Fibroblast of gingiva (primary cell): ENCODE results near the gene NLGN1.

ENCODE experiments used
- DNase-seq: peaks from one replicate; pipeline ENCODE4 v3.0.0-alpha.2; 2011; ENCODE audit warnings: low read depth

Gene NLGN1

DNA sequence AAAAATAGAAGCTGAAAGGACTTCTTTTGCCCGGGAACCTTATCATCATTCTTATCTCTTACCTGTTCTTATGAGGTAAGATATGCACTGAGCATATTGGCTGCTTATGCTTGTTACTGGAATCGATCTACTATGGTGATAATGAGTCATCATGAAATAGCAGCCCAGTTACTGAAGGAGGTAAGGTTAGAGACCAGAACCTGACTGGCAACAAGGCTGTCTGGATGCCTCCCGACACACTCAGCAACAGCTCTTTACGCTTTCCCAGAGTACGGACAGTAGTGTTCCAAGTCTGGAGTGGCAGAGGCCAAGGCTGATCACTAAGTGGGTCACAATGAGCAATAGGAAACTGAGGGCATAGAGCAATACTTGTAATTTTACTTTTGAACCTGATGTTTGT is 314.1 kb downstream of the NLGN1 start:
- no peak for DNase-seq

DNA sequence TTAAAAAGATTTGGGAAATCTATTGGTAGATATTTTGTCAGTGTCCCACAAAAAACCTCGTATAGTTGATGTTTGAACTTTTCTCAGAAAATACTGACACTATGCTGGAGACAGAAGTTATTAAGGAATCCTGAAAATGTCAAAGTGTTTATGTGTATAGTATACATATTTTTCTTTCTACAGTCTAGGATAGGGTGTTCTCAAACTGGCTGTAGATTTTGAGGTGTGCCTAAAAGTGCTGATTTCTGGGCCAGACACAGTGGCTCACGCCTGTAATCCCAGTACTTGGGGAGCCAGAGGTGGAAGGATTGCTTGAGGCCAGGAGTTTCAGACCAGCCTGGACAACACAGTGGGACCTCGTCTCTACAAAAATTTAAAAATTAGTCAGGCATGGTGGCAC is 322.0 kb downstream of the NLGN1 start:
- DNase-seq = no peak

DNA sequence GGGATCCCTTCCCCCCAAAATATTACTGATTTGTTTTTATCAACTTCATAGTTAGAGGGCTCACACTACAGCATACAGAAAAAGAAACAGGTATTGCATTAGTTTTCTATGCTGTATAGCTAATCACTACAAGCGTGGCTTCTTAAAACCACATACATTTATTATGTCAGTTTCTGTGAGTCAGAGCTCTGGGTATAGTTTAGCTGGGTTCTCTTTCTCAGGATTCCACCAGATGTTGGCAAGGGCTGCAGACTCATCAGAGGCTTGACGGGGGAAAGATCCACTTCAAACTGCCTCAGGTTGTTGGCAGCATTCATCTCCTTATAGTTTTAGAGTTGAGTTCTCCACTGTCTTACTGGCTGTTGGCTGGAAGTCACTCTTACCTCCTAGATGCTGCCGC is 328.0 kb downstream of the NLGN1 start:
- no peak for DNase-seq

DNA sequence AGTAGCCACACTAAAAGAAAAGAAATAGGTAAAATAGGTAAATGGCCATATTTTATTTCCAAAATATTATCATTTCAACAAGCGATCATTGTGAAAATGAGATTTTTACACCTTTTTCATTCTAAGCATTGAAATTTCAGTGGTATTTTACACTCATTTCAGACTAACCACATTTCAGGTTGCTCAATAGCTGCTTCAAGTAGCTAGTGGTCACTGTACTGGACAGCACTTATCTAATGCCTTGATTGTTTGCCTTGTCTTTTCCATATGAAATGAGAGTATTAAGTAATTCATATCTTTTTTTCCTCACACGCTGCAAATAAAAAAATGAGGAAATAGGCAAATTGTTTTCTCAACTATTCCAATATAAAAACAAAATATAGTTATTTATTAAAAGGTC is 332.8 kb downstream of the NLGN1 start:
- DNase-seq = no peak

DNA sequence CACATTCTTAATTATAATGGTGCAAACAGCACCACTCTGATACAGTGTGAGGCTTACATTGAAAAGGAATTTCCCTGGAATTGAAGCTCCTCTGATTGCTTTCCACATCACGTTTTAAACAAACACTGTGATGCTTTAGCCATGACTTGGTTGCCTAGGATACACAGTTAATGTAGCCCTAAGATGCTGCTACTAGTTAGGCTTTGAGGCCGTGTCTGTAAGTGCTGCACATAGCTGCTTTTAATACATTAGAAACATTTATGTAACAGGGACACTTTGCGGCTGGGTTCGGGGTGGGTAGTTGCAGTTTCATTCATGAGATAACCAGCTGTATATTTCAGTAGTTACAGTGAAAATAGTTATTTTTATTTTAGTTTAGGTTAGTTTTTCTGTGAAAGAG is 334.7 kb downstream of the NLGN1 start:
- DNase-seq = peak; percentile 13

DNA sequence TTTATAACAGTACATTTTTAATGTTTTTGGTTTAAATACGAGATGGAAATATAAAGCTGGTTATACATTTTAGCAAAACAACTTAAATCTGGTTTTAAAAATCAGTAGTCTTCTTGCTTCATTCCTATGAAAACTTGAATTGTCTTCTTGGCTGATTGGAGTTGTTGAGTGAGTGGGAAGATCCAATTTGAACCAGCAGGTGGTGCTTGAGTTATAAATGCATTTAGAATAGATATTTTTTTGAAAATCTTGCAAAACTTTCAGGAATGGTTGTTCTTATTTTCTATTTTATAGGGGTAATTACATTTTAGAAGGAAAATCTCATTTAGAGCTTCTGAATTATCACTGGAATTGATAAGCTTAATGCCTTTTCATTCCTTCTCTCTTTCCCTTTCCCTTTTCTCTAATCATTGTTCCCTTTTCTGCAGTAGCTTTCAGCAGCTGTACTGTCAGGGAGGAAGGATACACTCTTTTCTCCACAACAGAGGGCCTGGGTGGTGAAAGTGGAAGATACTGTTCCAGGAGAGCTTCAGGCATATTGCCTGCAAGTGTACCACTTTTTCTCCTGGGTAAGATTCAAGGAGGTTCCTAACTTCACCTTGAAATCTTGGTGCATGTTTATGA is 335.6 kb downstream of the NLGN1 start:
- peak; percentile 48 for DNase-seq

DNA sequence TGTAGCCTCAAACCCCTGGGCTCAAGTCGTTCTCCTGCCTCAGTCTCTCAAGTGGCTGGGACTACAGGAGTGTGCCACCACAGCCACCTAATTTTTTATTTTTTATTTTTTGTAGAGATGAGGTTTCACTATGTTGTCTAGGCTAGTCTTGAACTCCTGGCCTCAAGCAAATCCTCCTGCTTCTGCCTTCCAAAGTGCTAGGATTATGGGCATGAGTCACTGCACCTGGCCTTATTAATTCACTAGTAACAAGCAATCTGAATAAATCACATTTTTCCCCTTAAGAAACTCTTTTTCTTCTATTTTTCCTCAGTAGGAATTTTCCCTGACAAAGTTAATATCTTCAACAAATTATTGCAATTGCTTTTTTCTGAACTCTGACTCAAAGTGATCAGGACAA is 336.9 kb downstream of the NLGN1 start:
- no peak for DNase-seq

DNA sequence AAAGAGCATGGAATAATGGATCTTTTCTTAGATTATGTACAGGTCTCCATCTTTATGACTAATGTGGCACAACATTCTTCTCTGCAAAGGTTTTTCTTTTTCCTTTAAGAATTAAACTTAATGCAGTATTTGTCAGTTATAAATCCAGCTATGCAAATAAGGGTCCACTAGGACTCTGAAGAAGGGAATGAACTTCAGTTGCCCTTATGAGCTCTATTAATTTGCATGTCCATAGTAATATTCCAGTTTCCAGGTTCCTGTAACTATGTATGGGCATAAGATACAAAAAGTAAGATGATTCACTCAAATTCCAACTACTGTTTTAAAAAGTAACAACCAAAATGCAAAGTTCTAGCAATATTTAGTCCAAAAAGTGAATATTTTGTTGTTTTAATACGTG is 337.4 kb downstream of the NLGN1 start:
- no peak for DNase-seq

DNA sequence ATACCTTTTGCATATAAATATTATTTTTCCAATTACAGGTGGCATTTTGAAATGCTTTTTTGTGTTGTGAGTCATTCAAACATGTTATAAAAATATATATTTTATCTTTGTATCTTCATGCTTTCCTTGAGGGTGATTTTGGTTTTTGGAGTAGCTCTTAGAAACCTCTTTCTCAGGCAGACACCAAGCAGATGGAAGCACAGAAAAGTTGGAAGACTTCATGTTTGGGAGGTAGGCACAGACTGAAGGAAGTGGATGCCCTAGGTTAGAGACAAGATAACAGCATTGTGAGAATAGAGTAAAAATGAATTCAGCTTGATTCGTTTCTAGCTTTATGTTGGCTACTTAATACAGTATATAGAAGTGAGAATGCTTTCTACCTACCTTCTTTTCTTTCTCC is 338.3 kb downstream of the NLGN1 start:
- no peak for DNase-seq

DNA sequence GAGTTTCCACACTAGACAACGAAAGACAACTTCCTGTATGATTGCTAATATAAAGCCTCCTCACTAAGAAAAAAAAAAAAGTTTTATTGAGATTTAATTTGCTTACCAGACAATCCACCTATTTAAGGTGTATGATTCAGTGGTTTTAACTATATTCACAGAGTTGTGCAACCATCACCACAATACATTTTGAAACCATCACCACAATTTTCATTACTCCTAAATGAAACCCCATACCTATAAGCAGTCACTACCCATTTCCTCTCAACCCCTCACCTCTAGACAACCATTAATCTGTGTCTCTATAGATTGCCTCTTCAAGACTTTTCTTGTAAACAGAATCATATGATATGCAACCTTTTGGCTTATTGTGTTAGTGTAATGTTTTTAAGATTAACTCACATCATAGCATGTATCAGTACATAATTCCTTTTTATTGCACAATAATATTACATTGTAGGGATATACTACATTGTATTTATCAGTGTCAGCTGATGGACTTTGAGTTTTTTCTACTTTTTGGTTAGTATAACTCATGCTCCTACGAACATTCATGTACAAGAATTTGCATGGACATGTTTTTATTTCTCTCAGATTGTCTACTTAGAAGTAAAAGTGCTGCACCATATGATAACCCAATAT is 339.7 kb downstream of the NLGN1 start:
- no peak for DNase-seq

DNA sequence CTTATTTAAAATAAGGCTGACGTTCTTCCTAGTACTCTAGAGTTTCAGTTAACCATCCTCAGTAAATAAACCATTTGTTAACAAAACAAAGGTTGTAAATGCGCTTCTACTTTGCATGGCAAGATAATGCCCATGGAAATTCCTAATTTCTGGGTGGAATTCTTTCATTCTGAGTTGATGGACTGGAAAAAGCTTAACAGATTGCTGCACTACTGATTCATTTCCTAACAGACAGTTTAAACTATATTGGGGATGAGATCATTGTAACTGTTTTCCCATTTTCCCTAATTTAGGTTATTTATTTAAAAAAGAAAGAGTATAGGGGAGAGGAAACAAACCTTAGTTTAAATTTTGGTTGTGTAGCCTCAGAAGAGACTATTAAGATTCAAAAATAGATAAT is 342.2 kb downstream of the NLGN1 start:
- DNase-seq = no peak

DNA sequence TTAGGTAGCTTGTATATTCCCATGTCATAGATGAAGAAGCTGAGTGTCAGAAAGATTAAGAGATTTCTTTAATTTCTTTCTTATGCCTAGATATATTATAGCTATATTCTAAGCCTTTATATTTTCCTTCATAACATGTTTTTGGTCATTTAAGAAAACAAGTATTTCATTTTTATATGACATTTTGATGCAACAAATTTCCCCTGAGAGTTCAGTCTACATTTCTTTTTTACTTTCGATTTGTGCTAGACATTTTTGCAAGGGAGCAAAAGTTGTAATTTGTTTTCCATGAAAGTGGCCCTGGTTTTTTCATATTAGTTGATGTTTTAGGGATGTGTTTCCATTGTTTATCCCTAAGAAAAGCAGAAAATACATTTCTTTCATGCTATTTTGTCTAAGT is 344.9 kb downstream of the NLGN1 start:
- no peak for DNase-seq

DNA sequence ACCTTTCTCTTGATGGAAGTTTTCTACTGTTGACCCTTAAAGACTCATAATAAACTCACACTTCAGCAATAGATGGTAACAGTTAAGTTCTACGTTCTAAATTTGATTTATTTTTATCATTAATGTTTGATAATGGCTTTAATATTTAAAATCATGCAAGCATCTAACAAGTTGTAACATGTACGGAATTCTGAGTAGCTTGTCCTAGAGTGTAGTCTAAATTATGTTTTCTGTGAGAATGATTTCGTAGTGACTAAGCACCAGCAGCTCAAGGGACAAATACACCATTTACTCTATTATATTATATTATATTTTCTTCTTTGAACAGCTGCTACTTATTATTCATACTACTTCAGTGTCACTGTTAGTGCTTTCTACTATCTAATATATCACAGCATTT is 345.6 kb downstream of the NLGN1 start:
- peak; percentile 10 for DNase-seq

DNA sequence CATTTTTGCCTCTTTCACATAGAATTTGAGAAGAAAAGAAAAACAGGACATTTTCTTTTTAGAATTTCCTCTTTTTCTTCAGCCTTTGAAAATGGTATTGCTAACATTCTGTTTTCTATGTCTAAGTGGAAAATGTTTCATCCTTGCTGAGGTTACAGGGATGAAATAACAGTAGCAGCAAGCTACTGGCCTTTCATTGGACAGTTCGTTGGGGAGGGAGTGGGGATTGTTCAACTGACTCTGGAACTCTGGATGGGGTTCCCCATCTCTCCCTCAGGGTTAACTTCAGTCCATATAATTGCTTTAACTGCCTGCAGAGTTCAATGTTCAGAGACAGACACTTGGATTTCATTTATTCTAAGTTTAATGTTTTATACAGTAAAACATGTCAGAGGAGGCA is 346.0 kb downstream of the NLGN1 start:
- no peak for DNase-seq

DNA sequence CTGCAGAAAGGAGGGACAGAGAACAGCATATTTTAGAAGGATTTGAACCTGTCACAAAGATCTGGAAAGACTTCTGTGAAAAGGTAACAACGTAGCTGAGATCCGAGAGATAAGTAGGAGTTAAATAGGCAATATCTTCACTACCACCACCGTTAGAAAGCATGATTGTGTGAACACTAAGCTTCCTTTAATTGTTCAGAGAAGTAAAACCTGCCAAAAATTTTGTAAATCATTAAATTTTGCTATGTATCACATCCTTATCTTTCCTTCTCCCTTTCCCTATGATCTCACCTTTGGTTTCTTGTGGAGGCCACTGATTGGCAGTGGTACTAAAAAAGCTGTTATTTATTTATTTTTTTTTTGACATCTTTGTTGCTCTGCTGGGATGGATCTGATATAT is 346.9 kb downstream of the NLGN1 start:
- DNase-seq = no peak

DNA sequence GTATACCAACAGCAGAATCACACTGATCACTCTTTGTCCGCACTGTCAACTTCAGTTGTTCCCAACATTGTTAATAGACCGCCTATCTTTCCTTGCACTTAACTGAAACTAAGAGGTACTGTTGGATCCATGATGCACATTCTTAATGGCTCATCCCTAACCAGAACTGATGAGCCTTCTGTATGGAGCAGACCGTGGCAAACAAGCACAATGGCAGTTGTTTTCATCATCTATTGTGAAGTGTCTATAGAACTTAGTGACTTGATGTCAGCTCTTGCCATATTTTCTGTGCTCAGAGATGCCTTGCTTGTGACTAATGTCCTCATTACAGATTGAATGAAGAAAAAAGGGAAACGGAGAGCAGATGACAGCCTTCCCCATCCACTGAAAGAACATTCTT is 347.4 kb downstream of the NLGN1 start:
- no peak for DNase-seq

DNA sequence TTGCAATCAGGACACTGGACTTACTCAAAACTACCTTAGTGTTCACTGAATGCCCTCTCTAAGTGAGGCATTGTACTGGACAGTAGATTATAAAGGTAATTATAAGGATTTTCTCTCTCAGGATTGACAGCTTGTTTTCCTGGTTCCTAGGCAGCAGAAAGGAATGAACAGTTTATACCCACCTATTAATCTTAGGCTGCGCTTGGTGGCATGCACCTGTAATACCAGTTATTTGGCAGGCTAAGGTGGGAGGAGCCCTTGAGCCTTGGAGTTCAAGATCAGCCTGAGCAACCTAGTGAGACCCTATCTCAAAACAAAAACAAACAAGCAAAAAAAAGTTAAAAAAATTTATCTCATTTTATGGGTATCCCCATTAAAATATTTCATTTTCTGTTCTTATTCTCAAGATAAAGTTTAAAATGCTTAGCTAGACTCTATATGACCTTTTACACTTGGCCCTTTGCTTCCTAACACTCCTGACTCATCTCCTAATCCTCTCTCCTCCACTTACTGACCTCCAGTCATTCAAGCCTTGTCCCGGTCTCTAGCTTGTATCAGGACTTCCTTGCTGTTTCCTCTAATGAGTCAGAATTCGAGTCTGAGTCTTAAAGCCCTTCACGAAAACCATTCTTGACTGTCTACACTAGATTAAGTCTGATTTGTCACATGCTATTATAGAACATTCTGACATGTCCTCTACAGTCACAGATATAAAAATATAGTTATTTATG is 348.6 kb downstream of the NLGN1 start:
- DNase-seq = no peak

DNA sequence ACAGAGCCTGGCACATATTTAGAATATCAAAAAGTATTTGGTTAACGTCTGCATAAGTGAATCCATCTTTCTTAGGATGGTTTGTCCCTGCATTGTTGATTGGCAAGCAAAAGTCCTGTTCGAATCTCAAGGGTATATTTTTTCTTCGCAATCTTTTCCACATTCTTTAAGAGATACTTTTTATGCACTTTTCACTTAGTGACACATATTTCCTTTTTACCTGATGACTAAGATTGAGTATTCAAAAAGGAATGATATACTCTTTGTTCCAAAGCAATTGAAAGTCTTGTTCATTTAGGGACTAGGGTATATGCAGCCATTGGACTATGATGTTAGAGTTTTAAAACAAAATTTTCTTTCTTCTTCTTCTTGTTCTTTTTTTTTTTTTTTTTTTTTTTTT is 349.9 kb downstream of the NLGN1 start:
- no peak for DNase-seq

DNA sequence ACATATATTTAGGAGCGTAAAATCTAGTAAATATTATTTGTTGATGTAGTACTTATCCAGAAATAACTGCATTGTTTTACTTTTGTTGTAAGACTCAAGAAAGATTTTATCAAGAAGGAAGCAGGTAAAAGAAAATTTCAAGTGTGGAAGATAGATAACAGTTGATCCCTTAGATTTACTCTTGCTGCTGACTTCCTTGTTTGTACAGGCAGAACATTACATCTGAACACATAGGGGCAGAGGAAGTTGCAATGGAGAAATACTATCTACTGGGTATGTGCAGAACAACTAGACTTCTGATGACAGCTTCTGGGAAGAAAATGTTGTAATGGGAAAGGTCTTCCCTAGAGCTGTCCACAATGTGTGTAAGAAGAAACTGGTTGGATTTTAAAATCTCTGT is 350.6 kb downstream of the NLGN1 start:
- DNase-seq = peak; percentile 13

DNA sequence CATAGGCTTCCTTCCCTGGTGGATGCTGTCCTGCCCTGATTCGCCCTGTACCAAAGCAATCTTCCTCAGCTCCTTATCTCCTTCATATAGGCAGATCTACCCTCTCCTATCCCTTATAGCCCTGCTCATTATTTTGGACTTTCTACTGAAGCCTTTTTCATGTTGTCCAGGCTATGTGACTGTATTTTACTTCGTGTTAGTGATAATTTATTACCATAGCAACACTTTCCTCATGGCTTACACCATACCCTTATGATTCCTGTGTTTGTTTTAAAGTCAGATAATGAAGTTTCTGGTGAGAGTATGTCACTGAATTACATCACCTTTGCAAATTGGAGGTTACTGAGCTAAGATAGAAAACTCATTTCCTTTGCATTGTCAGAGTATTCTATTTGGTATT is 352.6 kb downstream of the NLGN1 start:
- DNase-seq = no peak

DNA sequence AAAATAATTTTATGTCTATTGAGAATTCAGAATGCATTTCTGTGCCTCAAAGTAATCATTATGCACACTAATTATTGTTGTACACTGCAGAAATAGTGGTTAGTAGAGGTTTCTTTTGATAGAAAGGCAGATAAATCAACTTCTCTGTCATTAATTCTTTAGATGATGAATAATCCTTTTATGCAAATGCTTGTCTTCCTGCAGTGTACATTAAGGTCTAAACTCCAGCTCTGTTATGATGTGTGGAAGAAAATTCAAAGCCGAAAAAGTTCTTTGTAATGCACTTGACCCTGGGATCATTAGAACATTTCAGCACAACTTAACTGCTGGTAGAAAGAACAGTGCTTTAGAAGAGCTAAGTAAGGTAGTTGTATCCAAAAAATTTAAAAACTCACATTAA is 353.0 kb downstream of the NLGN1 start:
- DNase-seq = no peak

DNA sequence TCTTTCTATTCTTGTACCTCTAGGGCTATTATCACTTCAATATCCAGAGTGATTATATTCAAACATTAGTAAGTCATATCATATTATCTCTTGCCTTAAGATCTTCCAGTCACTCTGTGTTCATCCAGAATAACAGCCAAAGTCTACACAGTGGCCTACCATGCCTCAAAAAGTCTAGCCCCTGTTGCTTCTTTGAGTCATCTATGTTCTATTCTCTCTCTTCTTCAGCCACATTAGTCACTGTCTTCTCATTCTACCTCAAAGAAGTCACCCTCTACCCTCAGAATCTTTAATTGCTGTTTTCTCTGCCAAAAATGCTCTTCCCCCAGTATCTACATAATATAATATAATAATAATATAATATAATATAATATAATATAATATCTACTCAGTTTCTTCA is 356.0 kb downstream of the NLGN1 start:
- DNase-seq = no peak

DNA sequence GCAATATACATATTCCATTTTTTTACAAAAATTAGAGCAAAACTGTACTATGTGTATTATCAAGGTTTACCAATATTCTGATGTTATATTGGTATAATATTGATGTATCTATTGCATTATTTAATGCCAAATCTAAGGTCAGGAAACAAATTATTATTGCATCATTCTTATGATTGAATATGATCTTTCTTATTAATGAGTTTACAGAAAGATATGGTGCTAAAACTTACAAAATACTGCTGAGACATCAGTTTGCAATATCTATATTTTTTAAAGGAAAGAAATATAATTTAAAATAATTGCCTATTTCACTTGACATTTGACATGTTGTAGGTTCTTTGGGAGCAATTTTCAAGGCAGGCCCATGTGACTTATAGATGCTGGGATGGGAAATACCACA is 357.6 kb downstream of the NLGN1 start:
- DNase-seq = no peak

DNA sequence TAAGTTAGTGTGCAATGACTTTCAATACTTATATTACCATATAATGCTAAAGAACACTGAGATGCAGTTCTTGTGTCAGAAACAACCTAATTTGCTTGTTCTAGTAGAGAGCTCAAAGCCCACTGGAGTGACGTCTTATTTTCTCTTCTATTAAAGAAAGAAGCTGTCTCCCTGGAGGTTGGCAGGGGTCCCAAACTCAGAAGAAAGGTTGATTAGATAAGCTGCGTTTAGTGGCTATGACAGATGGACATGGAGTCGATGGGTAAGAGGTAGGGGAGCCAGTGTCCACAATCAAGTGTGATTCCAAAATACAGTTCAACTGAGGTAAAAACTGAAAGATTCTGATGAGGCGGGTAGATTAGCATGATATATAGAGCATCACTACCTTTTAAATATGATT is 363.6 kb downstream of the NLGN1 start:
- DNase-seq = no peak
